IMR-90 (cell line): ENCODE measurements around the gene OR51S1. TPM values are rescaled to one million over a fixed set of nuclear protein-coding genes. Genes with fewer than 3 reads are reported as not detected.

Source experiments
- ATAC-seq: fragments of 200-7000 bp; cut with Tn5 transposase; 2 replicates; pipeline ENCODE4 v1.9.1; 2020; ENCODE audit warnings: low read depth, mild to moderate bottlenecking, moderate library complexity
- BruUV-seq: library from RNA; stranded (reverse); fragments of 400-500 nt; replicated peaks from 2 replicates; lab custom pipeline; 2021; lab: Mats Ljungman, UMichigan
- CTCF ChIA-PET: fragments of 300-600 bp; formaldehyde crosslinking; extraction: SDS; loops from one replicate; lab custom pipeline; 2021; ENCODE audit warnings: antibody characterized with exemption; lab: Yijun Ruan, JAX
- POLR2A ChIA-PET: fragments of 300-600 bp; sonication (Branson Sonifier 250); formaldehyde crosslinking; loops from one replicate; lab custom pipeline; 2022; ENCODE audit warnings: antibody characterized with exemption; ENCODE audit not compliant: unreplicated experiment; lab: Charles Lee
- DNase-seq: peaks from one replicate; pipeline ENCODE4 v3.0.0; 2013
- H2AFZ ChIP-seq: replicated peaks from 2 replicates; pipeline ENCODE3; 2013; ENCODE audit warnings: low read length, mild to moderate bottlenecking; ENCODE audit not compliant: poor library complexity
- H2AK5ac ChIP-seq: 2 replicates; pipeline ENCODE4 v1.6.1; 2013; ENCODE audit warnings: low read depth, low read length, inconsistent platforms
- H2AK9ac ChIP-seq: replicated peaks from 2 replicates; pipeline ENCODE3; 2013; ENCODE audit warnings: mild to moderate bottlenecking, low read depth, low read length, moderate library complexity; ENCODE audit not compliant: poor library complexity
- H2BK120ac ChIP-seq: 2 replicates; pipeline ENCODE4 v1.6.1; 2013; ENCODE audit warnings: low read depth, low read length, inconsistent platforms
- H2BK15ac ChIP-seq: 3 replicates; pipeline ENCODE4 v1.6.1; 2013; ENCODE audit warnings: low read depth, low read length, inconsistent platforms
- H2BK20ac ChIP-seq: 2 replicates; pipeline ENCODE4 v1.6.1; 2013; ENCODE audit warnings: low read depth, mild to moderate bottlenecking, inconsistent platforms, low read length, moderate library complexity
- H2BK5ac ChIP-seq: 2 replicates; pipeline ENCODE4 v1.6.1; 2013; ENCODE audit warnings: mild to moderate bottlenecking, low read depth, low read length, inconsistent platforms; ENCODE audit not compliant: poor library complexity, severe bottlenecking
- H3K14ac ChIP-seq: replicated peaks from 2 replicates; pipeline ENCODE4 v1.6.1; 2013; ENCODE audit warnings: low read depth, low read length, inconsistent platforms
- H3K18ac ChIP-seq: 2 replicates; pipeline ENCODE4 v1.6.1; 2013; ENCODE audit warnings: low read depth, low read length, control low read depth
- H3K23ac ChIP-seq: 2 replicates; pipeline ENCODE4 v1.6.1; 2013; ENCODE audit warnings: low read depth, low read length, inconsistent platforms
- H3K27ac ChIP-seq: 2 replicates; pipeline ENCODE4 v1.5.1; 2013; ENCODE audit warnings: mild to moderate bottlenecking, control low read depth, low read length; ENCODE audit not compliant: insufficient read depth
- H3K27me3 ChIP-seq: 2 replicates; pipeline ENCODE4 v1.6.1; 2013; ENCODE audit warnings: low read length; ENCODE audit not compliant: control insufficient read depth, insufficient read depth
- H3K36me3 ChIP-seq: 2 replicates; pipeline ENCODE4 v1.6.1; 2013; ENCODE audit warnings: low read length, mixed read lengths; ENCODE audit not compliant: control insufficient read depth, insufficient read depth
- H3K4ac ChIP-seq: 2 replicates; pipeline ENCODE4 v1.6.1; 2013; ENCODE audit warnings: low read depth, low read length, inconsistent platforms
- H3K4me1 ChIP-seq: 2 replicates; pipeline ENCODE4 v1.6.1; 2013; ENCODE audit warnings: low read length, mixed read lengths; ENCODE audit not compliant: control insufficient read depth, insufficient read depth
- H3K4me2 ChIP-seq: 2 replicates; pipeline ENCODE4 v1.6.1; 2013; ENCODE audit warnings: low read depth, mild to moderate bottlenecking, control low read depth, low read length, moderate library complexity
- H3K4me3 ChIP-seq: 2 replicates; pipeline ENCODE4 v1.5.1; 2013; ENCODE audit warnings: low read depth, mild to moderate bottlenecking, control low read depth, low read length, moderate library complexity; ENCODE audit not compliant: insufficient read depth
- H3K56ac ChIP-seq: 2 replicates; pipeline ENCODE4 v1.6.1; 2013; ENCODE audit warnings: low read length, inconsistent platforms; ENCODE audit not compliant: insufficient read depth; ENCODE audit errors: extremely low read depth
- H3K79me1 ChIP-seq, 2 experiments: 2 replicates each; pipeline ENCODE4 v1.6.1; 2013; ENCODE audit warnings: low read length in 2 of 2, inconsistent platforms in 1 of 2, low read depth in 1 of 2
- H3K9ac ChIP-seq: 2 replicates; pipeline ENCODE4 v1.6.1; 2013; ENCODE audit warnings: low read depth, low read length, control low read depth
- H3K9me1 ChIP-seq: 2 replicates; pipeline ENCODE4 v1.6.1; 2013; ENCODE audit warnings: low read length, inconsistent platforms; ENCODE audit not compliant: insufficient read depth
- H3K9me3 ChIP-seq: 2 replicates; pipeline ENCODE4 v1.6.1; 2013; ENCODE audit warnings: low read length; ENCODE audit not compliant: control insufficient read depth, insufficient read depth
- H4K20me1 ChIP-seq: 2 replicates; pipeline ENCODE4 v1.6.1; 2013; ENCODE audit warnings: low read length, inconsistent platforms; ENCODE audit not compliant: insufficient read depth
- H4K5ac ChIP-seq: 2 replicates; pipeline ENCODE4 v1.6.1; 2013; ENCODE audit warnings: mild to moderate bottlenecking, low read depth, low read length, control low read depth
- H4K8ac ChIP-seq, 2 experiments: 2 replicates each; pipeline ENCODE4 v1.6.1; 2013; ENCODE audit warnings: low read depth in 2 of 2, low read length in 2 of 2, control low read depth in 1 of 2, inconsistent platforms in 1 of 2
- H4K91ac ChIP-seq: 2 replicates; pipeline ENCODE4 v1.6.1; 2013; ENCODE audit warnings: low read depth, low read length, inconsistent platforms; ENCODE audit not compliant: insufficient read depth
- BHLHE40 ChIP-seq: fragments of 150-350 bp; IDR thresholded peaks from 2 replicates; pipeline ENCODE4 v1.6.1; 2016; ENCODE audit warnings: mild to moderate bottlenecking, low read depth, low read length
- CEBPB ChIP-seq: IDR thresholded peaks from 2 replicates; pipeline ENCODE4 v1.6.1; 2012; ENCODE audit warnings: low read depth, low read length, improper control_type of control experiment
- CHD1 ChIP-seq: IDR thresholded peaks from 2 replicates; pipeline ENCODE4 v1.6.1; 2012; ENCODE audit warnings: low read depth, low read length, improper control_type of control experiment
- FOS ChIP-seq: fragments of 150-350 bp; IDR thresholded peaks from 2 replicates; pipeline ENCODE4 v1.6.1; 2016; ENCODE audit warnings: low read depth, low read length
- MAFK ChIP-seq: IDR thresholded peaks from 2 replicates; pipeline ENCODE4 v1.6.1; 2012; ENCODE audit warnings: low read depth, low read length, improper control_type of control experiment
- MAZ ChIP-seq: IDR thresholded peaks from 2 replicates; pipeline ENCODE4 v1.6.1; 2012; ENCODE audit warnings: low read depth, mild to moderate bottlenecking, low read length, improper control_type of control experiment, moderate library complexity, borderline replicate concordance
- MXI1 ChIP-seq: IDR thresholded peaks from 2 replicates; pipeline ENCODE4 v1.6.1; 2012; ENCODE audit warnings: low read depth, mild to moderate bottlenecking, low read length, moderate library complexity, borderline replicate concordance
- NFE2L2 ChIP-seq: fragments of 150-350 bp; IDR thresholded peaks from 2 replicates; pipeline ENCODE4 v1.6.1; 2016; ENCODE audit warnings: low read depth, mild to moderate bottlenecking, low read length
- POLR2A ChIP-seq: IDR thresholded peaks from 2 replicates; pipeline ENCODE4 v1.6.1; 2012; ENCODE audit warnings: mild to moderate bottlenecking, low read depth, low read length
- RCOR1 ChIP-seq: IDR thresholded peaks from 2 replicates; pipeline ENCODE4 v1.6.1; 2012; ENCODE audit warnings: mild to moderate bottlenecking, low read length, improper control_type of control experiment; ENCODE audit not compliant: insufficient replicate concordance
- RFX5 ChIP-seq: IDR thresholded peaks from 2 replicates; pipeline ENCODE4 v1.8.0; 2012; ENCODE audit warnings: low read depth, mild to moderate bottlenecking, low read length, moderate library complexity
- SMC3 ChIP-seq: fragments of 150-350 bp; IDR thresholded peaks from 2 replicates; pipeline ENCODE4 v1.6.1; 2016; ENCODE audit warnings: low read depth, mild to moderate bottlenecking, antibody characterized with exemption, low read length, moderate library complexity
- dilution Hi-C: fragments of 300-500 bp; cut with HindIII; formaldehyde crosslinking; loops from one replicate; pipeline ENCODE4 v1.14.3; 2018; ENCODE audit warnings: low sequenced_read_pairs; ENCODE audit not compliant: unreplicated experiment
- in situ Hi-C: fragments of 300-500 bp; cut with MboI; formaldehyde crosslinking; loops from 3 replicates; pipeline ENCODE4 v1.14.3; 2019; ENCODE audit warnings: low sequenced_read_pairs, inconsistent platforms, mixed read lengths
- intact Hi-C: fragments of 100-400 bp; cut with micrococcal nuclease; formaldehyde crosslinking; loops from 2 replicates; pipeline ENCODE4 v1.10.0; 2022
- polyA plus RNA-seq, 3 experiments: library from polyadenylated mRNA; depleted of rRNA; stranded (reverse); fragments of >200 nt; gene quantifications; 2 replicates each; pipeline ENCODE4 v1.2.3, GENCODE V29; 2012; ENCODE audit warnings: low replicate concordance in 1 of 3
- total RNA-seq: library from RNA; depleted of rRNA; stranded (reverse); fragments of >200 nt; gene quantifications from 2 replicates; pipeline ENCODE4 v1.2.3, GENCODE V29; 2012
- TF ChIP-seq, protein P1 (sequence below): fragments of 150-350 bp; IDR thresholded peaks from 2 replicates; pipeline ENCODE4 v1.6.1; 2017; ENCODE audit warnings: mild to moderate bottlenecking, antibody characterized with exemption, low read length, low read depth
- TF ChIP-seq, protein P2 (sequence below): conservative IDR thresholded peaks from 2 replicates; pipeline ENCODE4 v1.5.1; 2012; ENCODE audit warnings: mild to moderate bottlenecking, low read depth, low read length, improper control_type of control experiment

Gene OR51S1
- total and polyA plus RNA-seq, 2 of the 4 experiments (the other 2 are of a cell fraction), result not detected

DNA sequence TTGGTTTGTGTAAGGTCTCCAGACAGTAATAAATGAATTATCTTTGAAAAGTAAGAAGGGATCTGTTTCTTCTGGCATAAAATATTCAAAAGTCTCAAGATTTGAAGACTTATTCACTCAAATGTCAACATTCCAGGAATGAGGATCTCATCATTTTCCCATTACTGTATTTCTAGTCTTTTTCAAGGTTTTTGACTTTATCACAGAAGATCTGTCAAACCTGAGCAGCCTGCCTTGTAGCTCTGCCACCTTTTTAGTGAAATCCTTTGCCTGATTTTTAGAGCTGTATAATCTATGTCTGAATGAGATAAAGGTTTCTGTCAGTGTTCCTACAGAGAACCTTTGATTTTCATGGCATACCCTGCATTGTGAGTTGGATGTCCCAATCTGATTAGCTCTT, 23.9 kb downstream of the OR51S1 start:
- ChIA-PET POLR2A (no interaction called here), CTCF (interaction anchor here (1.2 kb wide), 1 partner anchor 152 kb away, joined by 3 read pairs; no protein-coding TSS in a partner anchor)
- Histone ChIP-seq H3K18ac (no peak overlapping the region), H4K5ac (no peak overlapping the region), H2AFZ (no peak overlapping the region), H3K4me2 (no peak overlapping the region), H4K20me1 (no peaks in the 10 kb centered on the region), H2BK5ac (no peak overlapping the region), H4K8ac (no peak overlapping the region), H3K27ac (no peak overlapping the region), H2AK5ac (no peak overlapping the region), H3K9me3 (no peaks in the 10 kb centered on the region), H3K4me1 (no peaks in the 10 kb centered on the region), H3K9me1 (no peaks in the 10 kb centered on the region), H2BK120ac (no peak overlapping the region), H3K9ac (no peak overlapping the region), H3K14ac (no peak overlapping the region), H4K91ac (no peak overlapping the region), H3K23ac (no peak overlapping the region), H2AK9ac (no peak overlapping the region), H3K4me3 (no peak overlapping the region), H2BK20ac (no peak overlapping the region), H3K27me3 (no peaks in the 10 kb centered on the region; the same call in 1 of the 2 replicates), H3K79me1 (no peaks in the 10 kb centered on the region), H3K36me3 (no peaks in the 10 kb centered on the region), H3K4ac (no peak overlapping the region), H2BK15ac (no peak overlapping the region), H3K56ac (no peak overlapping the region)
- BruUV-seq, result no TSS peak
- ATAC-seq (no peak), DNase-seq (no peak)
- dilution Hi-C loops (no loop called here), intact Hi-C loops (loop anchor here (10.0 kb wide), 1 partner anchor 180 kb away; no protein-coding TSS in a partner anchor), in situ Hi-C loops (no loop called here)
- TF ChIP-seq CEBPB (no peak), MAZ (no peak), MXI1 (no peak), NFE2L2 (no peak), RFX5 (no peak), POLR2A (no peak), RCOR1 (no peak), BHLHE40 (no peak), FOS (no peak), SMC3 (no peak), MAFK (no peak), CHD1 (no peak)
- TF ChIP-seq, protein P1, sequence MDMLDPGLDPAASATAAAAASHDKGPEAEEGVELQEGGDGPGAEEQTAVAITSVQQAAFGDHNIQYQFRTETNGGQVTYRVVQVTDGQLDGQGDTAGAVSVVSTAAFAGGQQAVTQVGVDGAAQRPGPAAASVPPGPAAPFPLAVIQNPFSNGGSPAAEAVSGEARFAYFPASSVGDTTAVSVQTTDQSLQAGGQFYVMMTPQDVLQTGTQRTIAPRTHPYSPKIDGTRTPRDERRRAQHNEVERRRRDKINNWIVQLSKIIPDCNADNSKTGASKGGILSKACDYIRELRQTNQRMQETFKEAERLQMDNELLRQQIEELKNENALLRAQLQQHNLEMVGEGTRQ, result no peak
- TF ChIP-seq, protein P2, sequence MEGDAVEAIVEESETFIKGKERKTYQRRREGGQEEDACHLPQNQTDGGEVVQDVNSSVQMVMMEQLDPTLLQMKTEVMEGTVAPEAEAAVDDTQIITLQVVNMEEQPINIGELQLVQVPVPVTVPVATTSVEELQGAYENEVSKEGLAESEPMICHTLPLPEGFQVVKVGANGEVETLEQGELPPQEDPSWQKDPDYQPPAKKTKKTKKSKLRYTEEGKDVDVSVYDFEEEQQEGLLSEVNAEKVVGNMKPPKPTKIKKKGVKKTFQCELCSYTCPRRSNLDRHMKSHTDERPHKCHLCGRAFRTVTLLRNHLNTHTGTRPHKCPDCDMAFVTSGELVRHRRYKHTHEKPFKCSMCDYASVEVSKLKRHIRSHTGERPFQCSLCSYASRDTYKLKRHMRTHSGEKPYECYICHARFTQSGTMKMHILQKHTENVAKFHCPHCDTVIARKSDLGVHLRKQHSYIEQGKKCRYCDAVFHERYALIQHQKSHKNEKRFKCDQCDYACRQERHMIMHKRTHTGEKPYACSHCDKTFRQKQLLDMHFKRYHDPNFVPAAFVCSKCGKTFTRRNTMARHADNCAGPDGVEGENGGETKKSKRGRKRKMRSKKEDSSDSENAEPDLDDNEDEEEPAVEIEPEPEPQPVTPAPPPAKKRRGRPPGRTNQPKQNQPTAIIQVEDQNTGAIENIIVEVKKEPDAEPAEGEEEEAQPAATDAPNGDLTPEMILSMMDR, result no peak
